Frontal cortex (tissue), 4 donors: ENCODE results near the gene SLC38A8. TPM values are rescaled to one million over a fixed set of nuclear protein-coding genes. Genes with fewer than 3 reads are reported as not detected.

Experiments used
- DNase-seq, 2 donors: peaks; one replicate each; pipeline ENCODE4 v3.0.0; 2012; ENCODE audit warnings: low spot score in 2 of 2
- FAIRE-seq: peaks from 2 replicates; lab custom pipeline; 2012; peaks lifted over from hg19 to GRCh38; lab: Jason Lieb, UNC
- total RNA-seq: library from RNA; depleted of rRNA; stranded (reverse); fragments of >200 nt; gene quantifications from one replicate; pipeline ENCODE4 v1.2.3, GENCODE V29; 2014
- donor health status: control.
- donor health status: control.
- donor health status: control.

Gene SLC38A8
- total RNA-seq, 1 donor from 2014 or later, result not detected

- DNase-seq, result no peak
- no peak for FAIRE-seq
Measured at GRCh38 chr16:84036131-84036530, 6.5 kb downstream of the SLC38A8 start.

- FAIRE-seq (no peak), DNase-seq (no peak)
Measured at GRCh38 chr16:84034516-84034915, 8.1 kb downstream of the SLC38A8 start.

- FAIRE-seq, result no peak
- DNase-seq, result no peak
Measured at GRCh38 chr16:84033251-84034195, 9.1 kb downstream of the SLC38A8 start.

DNA sequence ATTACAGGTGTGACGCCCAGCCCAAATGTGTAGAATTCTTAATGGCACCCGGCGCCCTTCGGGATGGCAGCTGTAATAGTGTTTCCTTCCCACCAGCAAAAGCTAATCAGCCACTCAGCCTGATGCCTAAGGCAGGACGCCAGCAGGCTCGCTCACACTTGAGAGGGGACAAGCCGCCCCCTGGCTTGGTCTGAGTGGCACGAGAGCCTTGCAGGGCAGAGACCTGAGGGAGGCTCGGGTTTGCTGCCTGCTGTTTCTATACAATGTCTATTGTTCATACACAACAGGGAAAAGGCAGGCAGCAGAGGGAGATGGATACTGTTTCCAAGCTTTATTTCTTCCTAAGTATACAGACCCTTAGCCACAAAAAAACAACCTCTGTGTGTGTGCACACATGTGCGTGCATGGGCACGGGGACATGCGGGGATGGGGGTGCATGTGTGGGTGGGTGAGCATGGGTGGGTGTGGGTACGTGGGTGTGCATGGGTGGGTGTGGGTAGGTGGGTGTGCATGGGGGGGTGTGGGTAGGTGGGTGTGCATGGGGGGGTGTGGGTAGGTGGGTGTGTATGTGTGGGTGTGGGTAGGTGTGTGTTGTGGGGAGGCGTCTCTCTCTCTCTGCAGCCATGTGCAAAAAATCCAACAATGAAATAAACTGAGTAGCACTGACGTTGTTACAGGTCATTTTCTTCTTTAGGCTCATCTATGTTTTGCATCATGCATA is 10.0 kb downstream of the SLC38A8 start:
- FAIRE-seq (no peak), DNase-seq (no peak)

- FAIRE-seq (no peak), DNase-seq (no peak)
Measured at GRCh38 chr16:84031556-84031955, 11.0 kb downstream of the SLC38A8 start.

- no peak for DNase-seq
- no peak for FAIRE-seq
Measured at GRCh38 chr16:84029297-84030047, 13.1 kb downstream of the SLC38A8 start.

DNA sequence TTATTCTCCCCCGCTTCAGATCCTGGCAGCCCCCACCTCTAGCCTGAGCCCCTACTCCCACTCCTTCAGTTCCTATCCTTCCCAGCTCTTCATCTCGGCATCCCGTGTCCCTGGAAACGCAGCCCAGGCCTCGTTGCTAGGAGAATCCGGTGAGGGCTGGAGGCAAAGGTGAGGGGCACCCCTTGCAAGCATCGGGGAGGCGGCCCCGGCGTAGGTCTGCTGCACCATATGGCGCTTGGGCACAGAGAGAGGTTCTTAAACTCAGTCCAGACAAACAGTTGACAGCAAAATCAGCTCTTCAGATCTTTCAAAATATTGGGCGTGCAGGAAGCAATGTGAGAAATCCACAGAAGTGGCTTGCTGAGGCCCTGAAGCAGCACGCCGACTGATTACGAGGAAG is 15.0 kb downstream of the SLC38A8 start:
- no peak for FAIRE-seq
- no peak for DNase-seq

- DNase-seq (no peak), FAIRE-seq (no peak)
Measured at GRCh38 chr16:84026606-84027005, 16.0 kb downstream of the SLC38A8 start.

- DNase-seq, result no peak
- no peak for FAIRE-seq
Measured at GRCh38 chr16:84024854-84025253, 17.7 kb downstream of the SLC38A8 start.

- no peak for FAIRE-seq
- DNase-seq, result no peak
Measured at GRCh38 chr16:84022644-84023043, 20.0 kb downstream of the SLC38A8 start.

GRCh38 chr16:84021488-84021887 is 21.1 kb downstream of the SLC38A8 start:
- DNase-seq, result no peak
- no peak for FAIRE-seq

- no peak for DNase-seq
- no peak for FAIRE-seq
Measured at GRCh38 chr16:84020353-84020752, 22.2 kb downstream of the SLC38A8 start.

DNA sequence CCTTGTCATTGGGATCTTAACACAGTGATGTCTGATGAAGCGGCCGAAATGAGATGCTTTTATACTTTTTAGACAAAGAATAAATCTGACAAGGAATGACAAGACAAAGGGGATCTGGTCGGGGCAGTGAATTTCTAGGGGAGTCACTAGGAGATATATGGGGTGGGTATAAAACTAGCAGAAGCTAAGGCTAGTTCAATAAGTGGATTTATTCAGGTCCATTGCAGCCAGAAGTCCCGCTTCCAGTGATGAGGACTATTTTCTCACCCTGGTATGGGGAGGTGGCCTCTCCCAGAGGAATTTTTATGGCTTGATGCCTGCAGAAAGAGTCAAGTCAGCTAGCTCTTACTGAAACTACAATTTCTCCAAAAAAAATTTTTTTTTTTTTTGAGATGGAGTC is 23.9 kb downstream of the SLC38A8 start:
- no peak for DNase-seq

GRCh38 chr16:84016477-84016876 is 26.1 kb downstream of the SLC38A8 start:
- DNase-seq (no peak), FAIRE-seq (no peak)

More for the DNA sequence above, 23.9 kb downstream of the SLC38A8 start:
- FAIRE-seq, result no peak

- FAIRE-seq (no peak), DNase-seq (no peak)
Measured at GRCh38 chr16:84015399-84015798, 27.2 kb downstream of the SLC38A8 start.

- no peak for FAIRE-seq
Measured at GRCh38 chr16:84014570-84015327, 27.8 kb downstream of the SLC38A8 start.

GRCh38 chr16:84013787-84014569 is 28.6 kb downstream of the SLC38A8 start:
- DNase-seq, result no peak
- no peak for FAIRE-seq

More at GRCh38 chr16:84014570-84015327, 27.8 kb downstream of the SLC38A8 start:
- no peak for DNase-seq

GRCh38 chr16:84009282-84009681 is 33.3 kb downstream of the SLC38A8 start:
- FAIRE-seq (no peak), DNase-seq (no peak)

DNA sequence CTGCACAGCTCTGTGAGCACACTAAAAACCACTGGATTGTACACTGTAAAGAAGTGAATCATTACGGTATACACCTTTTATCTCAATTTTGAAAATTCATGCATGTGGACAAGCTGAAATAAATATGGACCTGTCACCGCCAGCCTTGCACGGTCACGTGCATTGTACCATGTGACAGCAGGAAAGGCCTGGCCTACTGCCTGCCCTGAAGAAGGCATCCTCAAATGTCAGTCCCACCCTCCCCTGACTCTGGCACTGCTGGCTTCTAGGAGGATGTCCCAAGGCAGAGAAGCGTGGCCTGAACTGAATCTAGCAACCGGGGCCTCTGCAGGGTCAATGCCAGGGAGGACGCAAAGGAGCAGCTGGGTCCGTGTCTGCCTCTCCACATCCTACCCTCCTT is 34.6 kb downstream of the SLC38A8 start:
- FAIRE-seq (no peak), DNase-seq (no peak)
